HEK293 (cell line): ENCODE results near the gene PTPRN2.

Source experiments
- CTCF ChIA-PET: fragments of 350-600 bp; formaldehyde crosslinking; extraction: SDS; loops from one replicate; lab custom pipeline; 2021; ENCODE audit warnings: antibody characterized with exemption; lab: Yijun Ruan, JAX
- POLR2A ChIA-PET: fragments of 300-600 bp; formaldehyde crosslinking; extraction: SDS; loops from one replicate; lab custom pipeline; 2020; ENCODE audit warnings: antibody characterized with exemption, inconsistent platforms; lab: Yijun Ruan, JAX
- H3K27ac ChIP-seq: fragments of 200-500 bp; sonication (Bioruptor generic); 2 replicates; pipeline ENCODE4 v1.5.1; 2014; ENCODE audit warnings: low read depth, low read length, control low read depth, inconsistent platforms; ENCODE audit errors: extremely low read depth
- H3K36me3 ChIP-seq, 2 experiments: fragments of 200-500 bp in 1 of 2; sonication (Bioruptor generic) in 1 of 2; 1 replicate in 1 of 2; 2 replicates in 1 of 2; pipeline ENCODE4 v1.5.1; 2014 to 2017; ENCODE audit warnings: inconsistent platforms in 2 of 2, low read length in 2 of 2; ENCODE audit not compliant: control insufficient read depth in 2 of 2, insufficient read depth in 1 of 2
- H3K4me1 ChIP-seq: fragments of 200-500 bp; sonication (Bioruptor generic); 2 replicates; pipeline ENCODE4 v1.5.1; 2014; ENCODE audit warnings: mild to moderate bottlenecking, low read length, inconsistent platforms; ENCODE audit not compliant: control insufficient read depth, insufficient read depth
- H3K4me3 ChIP-seq: 2 replicates; pipeline ENCODE4 v1.5.1; 2011; ENCODE audit warnings: low read depth, mild to moderate bottlenecking, control low read depth, low read length, moderate library complexity
- H3K9me3 ChIP-seq: fragments of 200-500 bp; sonication (Bioruptor generic); 2 replicates; pipeline ENCODE4 v1.5.1; 2014; ENCODE audit warnings: low read depth, low read length, inconsistent platforms; ENCODE audit not compliant: control insufficient read depth, insufficient read depth
- EGR2 ChIP-seq: fragments of 450-650 bp; formaldehyde crosslinking; IDR thresholded peaks from 2 replicates; pipeline ENCODE4 v1.5.1; 2016; ENCODE audit warnings: low read depth, missing biosample characterization, missing genetic modification characterization
- KLF1 ChIP-seq: fragments of 450-650 bp; formaldehyde crosslinking; IDR thresholded peaks from 2 replicates; pipeline ENCODE4 v1.5.1; 2016; ENCODE audit warnings: missing biosample characterization, missing genetic modification characterization
- KLF8 ChIP-seq: fragments of 450-650 bp; formaldehyde crosslinking; IDR thresholded peaks from 2 replicates; pipeline ENCODE4 v1.5.1; 2016; ENCODE audit warnings: missing biosample characterization, missing genetic modification characterization
- REPIN1 ChIP-seq: fragments of 450-650 bp; formaldehyde crosslinking; IDR thresholded peaks from 2 replicates; pipeline ENCODE4 v1.5.1; 2017; ENCODE audit warnings: missing biosample characterization, missing genetic modification characterization, low read depth
- SCRT2 ChIP-seq: fragments of 450-650 bp; formaldehyde crosslinking; IDR thresholded peaks from 2 replicates; pipeline ENCODE4 v1.5.1; 2016; ENCODE audit warnings: missing biosample characterization, missing genetic modification characterization
- YY1 ChIP-seq: fragments of 450-650 bp; formaldehyde crosslinking; IDR thresholded peaks from 2 replicates; pipeline ENCODE4 v1.5.1; 2018; ENCODE audit warnings: missing biosample characterization, missing genetic modification characterization
- ZBTB1 ChIP-seq: fragments of 450-650 bp; formaldehyde crosslinking; IDR thresholded peaks from 2 replicates; pipeline ENCODE4 v1.5.1; 2016; ENCODE audit warnings: missing biosample characterization, missing genetic modification characterization
- ZBTB48 ChIP-seq: fragments of 450-650 bp; formaldehyde crosslinking; IDR thresholded peaks from 2 replicates; pipeline ENCODE4 v1.5.1; 2016; ENCODE audit warnings: missing biosample characterization, missing genetic modification characterization
- ZFHX2 ChIP-seq: fragments of 450-650 bp; formaldehyde crosslinking; conservative IDR thresholded peaks from 2 replicates; pipeline ENCODE4 v1.5.1; 2016; ENCODE audit warnings: missing biosample characterization, missing genetic modification characterization
- ZNF114 ChIP-seq: fragments of 450-650 bp; formaldehyde crosslinking; IDR thresholded peaks from 2 replicates; pipeline ENCODE4 v1.5.0; 2017; ENCODE audit warnings: missing biosample characterization, missing genetic modification characterization
- ZNF121 ChIP-seq: fragments of 450-650 bp; formaldehyde crosslinking; IDR thresholded peaks from 2 replicates; pipeline ENCODE4 v1.5.1; 2016; ENCODE audit warnings: missing biosample characterization, missing genetic modification characterization
- ZNF184 ChIP-seq: fragments of 450-650 bp; IDR thresholded peaks from 2 replicates; pipeline ENCODE4 v1.5.1; 2018; ENCODE audit warnings: missing biosample characterization, mild to moderate bottlenecking, missing genetic modification characterization
- ZNF19 ChIP-seq: fragments of 450-650 bp; formaldehyde crosslinking; IDR thresholded peaks from 2 replicates; pipeline ENCODE4; 2016; ENCODE audit warnings: missing biosample characterization, missing genetic modification characterization, low read depth
- ZNF24 ChIP-seq: fragments of 450-650 bp; formaldehyde crosslinking; IDR thresholded peaks from 2 replicates; pipeline ENCODE4 v1.5.1; 2016; ENCODE audit warnings: missing biosample characterization, missing genetic modification characterization
- ZNF311 ChIP-seq: fragments of 450-650 bp; formaldehyde crosslinking; IDR thresholded peaks from 2 replicates; pipeline ENCODE4 v1.5.1; 2017; ENCODE audit warnings: missing biosample characterization, missing genetic modification characterization, borderline replicate concordance
- ZNF335 ChIP-seq: fragments of 450-650 bp; formaldehyde crosslinking; conservative IDR thresholded peaks from 2 replicates; pipeline ENCODE4 v1.5.1; 2016; ENCODE audit warnings: missing biosample characterization, missing genetic modification characterization
- ZNF510 ChIP-seq: fragments of 450-650 bp; formaldehyde crosslinking; IDR thresholded peaks from 2 replicates; pipeline ENCODE4 v1.5.1; 2018; ENCODE audit warnings: mild to moderate bottlenecking, missing genetic modification characterization, missing biosample characterization; ENCODE audit not compliant: insufficient replicate concordance
- ZNF518A ChIP-seq: fragments of 450-650 bp; formaldehyde crosslinking; conservative IDR thresholded peaks from 2 replicates; pipeline ENCODE4 v1.5.1; 2016; ENCODE audit warnings: low read depth, missing biosample characterization, missing genetic modification characterization
- ZNF530 ChIP-seq: fragments of 450-650 bp; formaldehyde crosslinking; IDR thresholded peaks from 2 replicates; pipeline ENCODE4 v1.5.1; 2016; ENCODE audit warnings: low read depth, missing biosample characterization, missing genetic modification characterization
- ZNF548 ChIP-seq: fragments of 450-650 bp; formaldehyde crosslinking; IDR thresholded peaks from 2 replicates; pipeline ENCODE4 v1.5.1; 2016; ENCODE audit warnings: missing biosample characterization, missing genetic modification characterization
- ZNF555 ChIP-seq: fragments of 450-650 bp; formaldehyde crosslinking; conservative IDR thresholded peaks from 2 replicates; pipeline ENCODE4 v1.5.1; 2017; ENCODE audit warnings: missing biosample characterization, mild to moderate bottlenecking, missing genetic modification characterization, inconsistent platforms
- ZNF658 ChIP-seq: fragments of 450-650 bp; formaldehyde crosslinking; IDR thresholded peaks from 2 replicates; pipeline ENCODE4; 2016; ENCODE audit warnings: missing biosample characterization, missing genetic modification characterization
- ZNF747 ChIP-seq: fragments of 450-650 bp; formaldehyde crosslinking; IDR thresholded peaks from 2 replicates; pipeline ENCODE4 v1.5.1; 2016; ENCODE audit warnings: missing biosample characterization, missing genetic modification characterization
- ZNF768 ChIP-seq: fragments of 450-650 bp; formaldehyde crosslinking; IDR thresholded peaks from 2 replicates; pipeline ENCODE4 v1.5.1; 2018; ENCODE audit warnings: missing biosample characterization, mild to moderate bottlenecking, missing genetic modification characterization
- ZNF777 ChIP-seq: fragments of 450-650 bp; formaldehyde crosslinking; IDR thresholded peaks from 2 replicates; pipeline ENCODE4 v1.5.1; 2017; ENCODE audit warnings: missing biosample characterization, missing genetic modification characterization, borderline replicate concordance
- ZNF837 ChIP-seq: fragments of 450-650 bp; formaldehyde crosslinking; IDR thresholded peaks from 2 replicates; pipeline ENCODE4 v1.5.1; 2016; ENCODE audit warnings: missing biosample characterization, missing genetic modification characterization
- ZSCAN16 ChIP-seq: fragments of 450-650 bp; formaldehyde crosslinking; IDR thresholded peaks from 2 replicates; pipeline ENCODE4 v1.5.1; 2016; ENCODE audit warnings: missing biosample characterization, missing genetic modification characterization
- TF ChIP-seq, protein P1 (sequence below): fragments of 450-650 bp; formaldehyde crosslinking; IDR thresholded peaks from 2 replicates; pipeline ENCODE4 v1.5.1; 2016; ENCODE audit warnings: missing biosample characterization, missing genetic modification characterization
- TF ChIP-seq, protein P2 (sequence below): fragments of 450-650 bp; formaldehyde crosslinking; IDR thresholded peaks from 2 replicates; pipeline ENCODE4 v1.5.1; 2016; ENCODE audit warnings: missing biosample characterization, missing genetic modification characterization

PTPRN2 gene

DNA sequence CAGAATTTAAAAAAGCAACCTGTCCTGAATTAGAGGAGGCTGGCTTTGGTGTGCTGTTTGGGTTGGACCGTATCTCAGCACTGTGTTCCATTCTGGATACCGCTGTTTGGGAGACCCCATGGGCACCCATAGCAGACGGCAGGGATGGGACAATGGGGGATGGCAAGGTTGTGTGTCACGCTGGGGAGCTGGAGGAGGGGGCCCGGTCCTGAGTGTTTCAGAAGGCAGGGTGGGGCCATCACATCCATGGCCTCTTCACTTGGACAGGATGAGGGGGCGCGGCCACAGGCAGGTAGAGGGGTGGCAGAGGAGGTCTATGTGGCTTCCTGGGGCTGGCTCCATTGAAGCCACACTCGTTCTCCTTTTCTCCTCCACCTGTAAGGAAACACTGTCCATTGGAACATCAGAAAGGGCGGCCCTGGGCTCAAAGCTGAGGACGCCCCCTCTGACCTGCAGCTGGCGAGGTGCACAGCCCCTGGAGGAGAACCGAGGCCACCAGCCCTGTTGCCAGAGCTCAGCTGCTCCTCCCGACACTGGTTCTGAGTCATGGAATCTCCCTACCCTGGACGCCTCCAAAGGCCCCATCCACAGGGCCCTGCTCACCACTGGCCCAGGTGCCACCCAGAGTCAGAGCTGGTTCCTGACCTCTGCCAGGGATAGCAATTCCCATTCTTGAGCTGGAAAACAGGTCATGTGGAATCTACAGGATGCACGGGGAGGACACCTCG lies 663.6 kb downstream of the PTPRN2 start:
- no peak overlapping the region for H3K4me3 ChIP-seq
- H3K9me3 ChIP-seq = no peaks in the 10 kb centered on the region
- H3K36me3 ChIP-seq = no peaks in the 10 kb centered on the region
- ChIA-PET POLR2A (no interaction called here), CTCF (no interaction called here)
- no peaks in the 10 kb centered on the region for H3K4me1 ChIP-seq
- TF ChIP-seq ZNF658 (tag by site-specific recombination) (no peak), ZNF548 (no peak), REPIN1 (tag by site-specific recombination) (no peak), ZNF24 (tag by site-specific recombination) (no peak), KLF8 (tag by site-specific recombination) (no peak), ZNF335 (tag by site-specific recombination) (no peak), ZNF747 (tag by site-specific recombination) (no peak), ZNF184 (tag by site-specific recombination) (no peak), SCRT2 (tag by site-specific recombination) (no peak), ZNF114 (tag by site-specific recombination) (no peak), ZBTB1 (tag by site-specific recombination) (no peak), ZNF121 (tag by site-specific recombination) (no peak), ZNF510 (no peak), EGR2 (no peak), ZNF518A (no peak)
- no peak overlapping the region for H3K27ac ChIP-seq

DNA sequence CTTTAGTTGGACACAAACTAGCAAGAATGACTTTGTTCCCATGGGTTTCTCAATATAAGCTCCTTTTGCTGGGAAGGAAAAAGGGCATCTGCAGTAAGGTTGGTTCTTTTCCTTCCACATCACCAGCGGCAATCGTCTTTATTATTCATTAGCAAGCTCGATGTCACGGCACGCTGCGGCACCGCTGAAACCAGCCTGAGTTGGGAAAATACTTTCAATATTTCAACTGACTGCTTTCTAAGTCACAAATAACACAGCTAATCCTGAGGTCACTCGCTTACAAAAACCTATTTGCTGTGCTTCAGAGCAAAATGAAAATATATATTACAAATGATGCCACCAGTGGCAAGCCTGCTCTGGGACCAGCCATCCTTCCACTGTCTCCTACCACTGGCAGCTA lies 665.0 kb downstream of the PTPRN2 start:
- H3K9me3 ChIP-seq = no peaks in the 10 kb centered on the region
- CTCF ChIA-PET = interaction anchor here (0.6 to 0.9 kb wide), 2 partner anchors 447 to 703 kb away, joined by 3 read pairs; no protein-coding TSS in a partner anchor

More for the DNA sequence above, 665.0 kb downstream of the PTPRN2 start:
- Histone ChIP-seq H3K4me1 (no peaks in the 10 kb centered on the region), H3K4me3 (no peak overlapping the region), H3K36me3 (no peaks in the 10 kb centered on the region), H3K27ac (no peak overlapping the region)
- TF ChIP-seq ZSCAN16 (tag by site-specific recombination) (no peak), ZBTB48 (tag by site-specific recombination) (no peak), ZNF19 (tag by site-specific recombination) (no peak), KLF1 (tag by site-specific recombination) (no peak), ZNF530 (tag by site-specific recombination) (no peak), ZNF837 (tag by site-specific recombination) (no peak), ZNF768 (tag by site-specific recombination) (no peak), YY1 (tag by site-specific recombination) (no peak), ZNF114 (tag by site-specific recombination) (no peak), ZFHX2 (no peak), ZNF555 (tag by site-specific recombination) (no peak), ZNF777 (tag by site-specific recombination) (no peak), ZNF311 (tag by site-specific recombination) (no peak), ZNF184 (tag by site-specific recombination) (no peak)
- TF ChIP-seq, protein P1, sequence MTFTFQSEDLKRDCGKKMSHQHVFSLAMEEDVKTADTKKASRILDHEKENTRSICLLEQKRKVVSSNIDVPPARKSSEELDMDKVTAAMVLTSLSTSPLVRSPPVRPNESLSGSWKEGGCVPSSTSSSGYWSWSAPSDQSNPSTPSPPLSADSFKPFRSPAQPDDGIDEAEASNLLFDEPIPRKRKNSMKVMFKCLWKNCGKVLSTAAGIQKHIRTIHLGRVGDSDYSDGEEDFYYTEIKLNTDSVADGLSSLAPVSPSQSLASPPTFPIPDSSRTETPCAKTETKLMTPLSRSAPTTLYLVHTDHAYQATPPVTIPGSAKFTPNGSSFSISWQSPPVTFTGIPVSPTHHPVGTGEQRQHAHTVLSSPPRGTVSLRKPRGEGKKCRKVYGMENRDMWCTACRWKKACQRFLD (tag by site-specific recombination) = no peak
- TF ChIP-seq, protein P2, sequence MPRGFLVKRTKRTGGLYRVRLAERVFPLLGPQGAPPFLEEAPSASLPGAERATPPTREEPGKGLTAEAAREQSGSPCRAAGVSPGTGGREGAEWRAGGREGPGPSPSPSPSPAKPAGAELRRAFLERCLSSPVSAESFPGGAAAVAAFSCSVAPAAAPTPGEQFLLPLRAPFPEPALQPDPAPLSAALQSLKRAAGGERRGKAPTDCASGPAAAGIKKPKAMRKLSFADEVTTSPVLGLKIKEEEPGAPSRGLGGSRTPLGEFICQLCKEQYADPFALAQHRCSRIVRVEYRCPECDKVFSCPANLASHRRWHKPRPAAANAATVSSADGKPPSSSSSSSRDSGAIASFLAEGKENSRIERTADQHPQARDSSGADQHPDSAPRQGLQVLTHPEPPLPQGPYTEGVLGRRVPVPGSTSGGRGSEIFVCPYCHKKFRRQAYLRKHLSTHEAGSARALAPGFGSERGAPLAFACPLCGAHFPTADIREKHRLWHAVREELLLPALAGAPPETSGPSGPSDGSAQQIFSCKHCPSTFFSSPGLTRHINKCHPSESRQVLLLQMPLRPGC = no peak
- POLR2A ChIA-PET = no interaction called here
